DOHH2 (cell line): ENCODE measurements around the gene STIM2.
A peak's percentile ranks its signal among the peaks of the same experiment; 100 is the strongest.

Experiments
- H3F3A ChIP-seq: fragments of 200-600 bp; sonication (generic), shearing (Covaris generic); 2 replicates; pipeline ENCODE4 v1.6.0; 2016; ENCODE audit warnings: antibody characterized with exemption, mild to moderate bottlenecking; ENCODE audit not compliant: control insufficient read depth, insufficient read depth
- H3K27ac ChIP-seq: fragments of 200-600 bp; sonication (generic); 2 replicates; pipeline ENCODE4 v1.5.1; 2014; ENCODE audit warnings: low read depth, mild to moderate bottlenecking, low read length, moderate library complexity
- H3K27me3 ChIP-seq: fragments of 200-600 bp; sonication (generic); 2 replicates; pipeline ENCODE4 v1.6.1; 2014; ENCODE audit warnings: mild to moderate bottlenecking, low read length, mixed read lengths; ENCODE audit not compliant: control insufficient read depth
- H3K36me3 ChIP-seq: fragments of 200-600 bp; sonication (generic); 2 replicates; pipeline ENCODE4 v1.6.1; 2014; ENCODE audit warnings: mild to moderate bottlenecking, low read length, moderate library complexity, mixed read lengths; ENCODE audit not compliant: control insufficient read depth
- H3K4me1 ChIP-seq: fragments of 200-600 bp; sonication (generic); 2 replicates; pipeline ENCODE4 v1.6.1; 2014; ENCODE audit warnings: mild to moderate bottlenecking, low read length, mixed read lengths; ENCODE audit not compliant: control insufficient read depth
- H3K4me2 ChIP-seq: fragments of 200-600 bp; sonication (generic); 2 replicates; pipeline ENCODE4 v1.6.0; 2014; ENCODE audit warnings: mild to moderate bottlenecking, low read length, moderate library complexity
- H3K4me3 ChIP-seq: fragments of 200-600 bp; sonication (generic); 2 replicates; pipeline ENCODE4 v1.5.1; 2014; ENCODE audit warnings: mild to moderate bottlenecking, low read length, mixed read lengths
- H3K79me2 ChIP-seq: fragments of 200-600 bp; sonication (generic); 2 replicates; pipeline ENCODE4 v1.6.1; 2014; ENCODE audit warnings: mild to moderate bottlenecking, low read length, mixed read lengths; ENCODE audit not compliant: control insufficient read depth
- H3K9me2 ChIP-seq: fragments of 200-600 bp; sonication (generic); replicated peaks from 2 replicates; pipeline ENCODE4 v1.6.1; 2014; ENCODE audit warnings: mild to moderate bottlenecking, low read length, mixed read lengths; ENCODE audit not compliant: control insufficient read depth
- H3K9me3 ChIP-seq: fragments of 200-600 bp; sonication (generic); 2 replicates; pipeline ENCODE4 v1.6.1; 2014; ENCODE audit warnings: antibody characterized with exemption, low read length, mixed read lengths; ENCODE audit not compliant: control insufficient read depth, insufficient read depth
- H4K20me1 ChIP-seq: fragments of 200-600 bp; sonication (generic); 2 replicates; pipeline ENCODE4 v1.6.0; 2014; ENCODE audit warnings: low read depth, mild to moderate bottlenecking, antibody characterized with exemption, low read length, moderate library complexity; ENCODE audit not compliant: control insufficient read depth, insufficient read depth
- EZH2phosphoT487 ChIP-seq: fragments of 200-600 bp; sonication (generic); IDR thresholded peaks from 2 replicates; pipeline ENCODE4 v1.6.1; 2017; ENCODE audit warnings: borderline replicate concordance, mild to moderate bottlenecking, antibody characterized with exemption, low read length, moderate library complexity, mixed read lengths
- TF ChIP-seq, protein P1 (sequence below): fragments of 200-600 bp; sonication (generic); IDR thresholded peaks from one replicate; pipeline ENCODE4 v1.5.1; 2014; ENCODE audit warnings: antibody characterized with exemption, mild to moderate bottlenecking, low read depth, low read length; ENCODE audit not compliant: poor library complexity, severe bottlenecking

STIM2 gene

DNA sequence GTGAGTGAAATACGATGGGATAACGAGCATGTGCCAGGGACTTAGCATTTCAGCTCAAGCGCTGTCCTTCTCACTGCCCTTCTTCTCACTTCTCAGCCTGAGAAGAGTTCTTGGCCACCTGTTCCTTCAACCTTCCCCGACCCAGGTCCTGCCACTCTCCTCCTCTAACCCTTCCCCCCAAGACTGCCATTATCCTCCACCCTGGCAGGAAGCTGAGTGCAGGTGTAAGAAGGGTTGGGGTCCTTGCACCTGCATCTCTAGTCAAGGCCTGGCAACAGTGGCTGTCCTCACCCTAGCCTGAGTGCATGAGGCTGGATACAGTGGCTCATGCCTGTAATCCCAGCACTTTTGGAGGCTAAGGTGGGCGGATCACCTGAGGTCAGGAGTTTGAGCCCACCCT, 19.9 kb upstream of the STIM2 start:
- H3K4me2 ChIP-seq, result peak overlapping the region; percentile 42
- TF ChIP-seq, protein P1, sequence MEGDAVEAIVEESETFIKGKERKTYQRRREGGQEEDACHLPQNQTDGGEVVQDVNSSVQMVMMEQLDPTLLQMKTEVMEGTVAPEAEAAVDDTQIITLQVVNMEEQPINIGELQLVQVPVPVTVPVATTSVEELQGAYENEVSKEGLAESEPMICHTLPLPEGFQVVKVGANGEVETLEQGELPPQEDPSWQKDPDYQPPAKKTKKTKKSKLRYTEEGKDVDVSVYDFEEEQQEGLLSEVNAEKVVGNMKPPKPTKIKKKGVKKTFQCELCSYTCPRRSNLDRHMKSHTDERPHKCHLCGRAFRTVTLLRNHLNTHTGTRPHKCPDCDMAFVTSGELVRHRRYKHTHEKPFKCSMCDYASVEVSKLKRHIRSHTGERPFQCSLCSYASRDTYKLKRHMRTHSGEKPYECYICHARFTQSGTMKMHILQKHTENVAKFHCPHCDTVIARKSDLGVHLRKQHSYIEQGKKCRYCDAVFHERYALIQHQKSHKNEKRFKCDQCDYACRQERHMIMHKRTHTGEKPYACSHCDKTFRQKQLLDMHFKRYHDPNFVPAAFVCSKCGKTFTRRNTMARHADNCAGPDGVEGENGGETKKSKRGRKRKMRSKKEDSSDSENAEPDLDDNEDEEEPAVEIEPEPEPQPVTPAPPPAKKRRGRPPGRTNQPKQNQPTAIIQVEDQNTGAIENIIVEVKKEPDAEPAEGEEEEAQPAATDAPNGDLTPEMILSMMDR, result no peak
- TF ChIP-seq EZH2phosphoT487, result no peak
- H3K36me3 ChIP-seq, result 0 out of 2 replicates have a peak, but pooled peaks cover 4% of the 10 kb centered on the region
- H3K79me2 ChIP-seq, result no peaks in the 10 kb centered on the region
- peaks cover 59% of the 10 kb centered on the region for H3K4me1 ChIP-seq
- H3K27ac ChIP-seq, result no peak overlapping the region
- H3F3A ChIP-seq, result peaks cover 5% of the 10 kb centered on the region; the same call in 1 of the 2 replicates
- H3K9me3 ChIP-seq, result peaks cover 4% of the 10 kb centered on the region; the same call in 1 of the 2 replicates
- no peaks in the 10 kb centered on the region for H3K27me3 ChIP-seq
- 0 out of 2 replicates have a peak overlapping the region, but pooled peaks have one; percentile 21 for H3K4me3 ChIP-seq
- no peaks in the 10 kb centered on the region for H3K9me2 ChIP-seq
- H4K20me1 ChIP-seq, result no peaks in the 10 kb centered on the region

- TF ChIP-seq, protein P1, result no peak
- no peak for TF ChIP-seq EZH2phosphoT487
- no peaks in the 10 kb centered on the region for H3K27me3 ChIP-seq
- no peaks in the 10 kb centered on the region for H3K79me2 ChIP-seq
- no peaks in the 10 kb centered on the region for H3K9me2 ChIP-seq
- H3F3A ChIP-seq, result peaks cover 5% of the 10 kb centered on the region; the same call in 1 of the 2 replicates
- H3K9me3 ChIP-seq, result peaks cover 4% of the 10 kb centered on the region; the same call in 1 of the 2 replicates
- H3K4me3 ChIP-seq, result no peak overlapping the region
- H3K27ac ChIP-seq, result no peak overlapping the region
- H4K20me1 ChIP-seq, result no peaks in the 10 kb centered on the region
- 0 out of 2 replicates have a peak, but pooled peaks cover 4% of the 10 kb centered on the region for H3K36me3 ChIP-seq
- H3K4me1 ChIP-seq, result peaks cover 50% of the 10 kb centered on the region
- H3K4me2 ChIP-seq, result peak overlapping the region; percentile 13; the same call in 1 of the 2 replicates
Observed at GRCh38 chr4:26842911-26843310, 17.7 kb upstream of the STIM2 start.

- no peaks in the 10 kb centered on the region for H3K79me2 ChIP-seq
- H3K27me3 ChIP-seq, result no peaks in the 10 kb centered on the region
- H3K4me2 ChIP-seq, result no peak overlapping the region
- no peaks in the 10 kb centered on the region for H3K36me3 ChIP-seq
- no peak overlapping the region for H3K4me3 ChIP-seq
- no peak overlapping the region for H3K27ac ChIP-seq
- no peaks in the 10 kb centered on the region for H4K20me1 ChIP-seq
- TF ChIP-seq EZH2phosphoT487, result no peak
- TF ChIP-seq, protein P1, result no peak
- peaks cover 4% of the 10 kb centered on the region for H3F3A ChIP-seq
- peaks cover 14% of the 10 kb centered on the region for H3K4me1 ChIP-seq
- peaks cover 2% of the 10 kb centered on the region; the same call in 1 of the 2 replicates for H3K9me3 ChIP-seq
- H3K9me2 ChIP-seq, result no peaks in the 10 kb centered on the region
Observed at GRCh38 chr4:26850528-26850927, 10.1 kb upstream of the STIM2 start.
